ENCODE results near the gene EFCAB14.
"Not testable (repeated sequence)": the region's sequence is repeated elsewhere in the genome, so short reads cannot be mapped to it uniquely, and the experiment has no call there.

The EFCAB14 gene

GRCh38 chr1:46659307-46659870 is 59.5 kb downstream of the EFCAB14 start:
- peaks cover 16% of the 10 kb centered on the region for H3K4me1 ChIP-seq (ENCODE audit: low read depth, poor library complexity, severe bottlenecking)
- no peak overlapping the region for H2AFZ ChIP-seq (ENCODE audit: low read depth)
- H3K36me3 ChIP-seq (ENCODE audit: insufficient read depth): no peaks in the 10 kb centered on the region
- no peak for TF ChIP-seq CTCF (conservative IDR thresholded peaks at IDR 0.05; ENCODE audit: low read depth, low read length)
- H3K4me3 ChIP-seq (IDR thresholded peaks at IDR 0.05; ENCODE audit: insufficient read depth, low read depth, low read length): no peak overlapping the region
- no peaks in the 10 kb centered on the region for H3K27me3 ChIP-seq (ENCODE audit: insufficient read depth, low read depth)
- peak overlapping the region; percentile 55 for H3K4me2 ChIP-seq
- no peak overlapping the region for H3K27ac ChIP-seq
- H3K9ac ChIP-seq: no peak overlapping the region
- no peaks in the 10 kb centered on the region for H3K79me2 ChIP-seq (ENCODE audit: insufficient read depth, low read depth)
- no peaks in the 10 kb centered on the region for H4K20me1 ChIP-seq (ENCODE audit: insufficient read depth)

GRCh38 chr1:46657775-46658174 is 61.1 kb downstream of the EFCAB14 start:
- H3K4me1 ChIP-seq (ENCODE audit: low read depth, poor library complexity, severe bottlenecking): peaks cover 16% of the 10 kb centered on the region
- H3K36me3 ChIP-seq (ENCODE audit: insufficient read depth): no peaks in the 10 kb centered on the region
- no peaks in the 10 kb centered on the region for H4K20me1 ChIP-seq (ENCODE audit: insufficient read depth)
- H3K4me3 ChIP-seq (IDR thresholded peaks at IDR 0.05; ENCODE audit: insufficient read depth, low read depth, low read length): no peak overlapping the region
- no peak for TF ChIP-seq CTCF (conservative IDR thresholded peaks at IDR 0.05; ENCODE audit: low read depth, low read length)
- no peak overlapping the region for H3K27ac ChIP-seq
- no peak overlapping the region for H3K9ac ChIP-seq
- H2AFZ ChIP-seq (ENCODE audit: low read depth): no peak overlapping the region
- H3K27me3 ChIP-seq (ENCODE audit: insufficient read depth, low read depth): no peaks in the 10 kb centered on the region
- no peak overlapping the region for H3K4me2 ChIP-seq
- H3K79me2 ChIP-seq (ENCODE audit: insufficient read depth, low read depth): no peaks in the 10 kb centered on the region

- TF ChIP-seq CTCF (conservative IDR thresholded peaks at IDR 0.05; ENCODE audit: low read depth, low read length): no peak
- no peaks in the 10 kb centered on the region for H3K36me3 ChIP-seq (ENCODE audit: insufficient read depth)
- no peaks in the 10 kb centered on the region for H3K79me2 ChIP-seq (ENCODE audit: insufficient read depth, low read depth)
Measured at GRCh38 chr1:46656643-46657042, 62.3 kb downstream of the EFCAB14 start.

GRCh38 chr1:46655848-46656247 is 63.1 kb downstream of the EFCAB14 start:
- Histone ChIP-seq H3K4me2 (no peak overlapping the region), H4K20me1 (ENCODE audit: insufficient read depth) (no peaks in the 10 kb centered on the region), H3K36me3 (ENCODE audit: insufficient read depth) (no peaks in the 10 kb centered on the region), H3K27me3 (ENCODE audit: insufficient read depth, low read depth) (no peaks in the 10 kb centered on the region), H3K79me2 (ENCODE audit: insufficient read depth, low read depth) (no peaks in the 10 kb centered on the region), H2AFZ (ENCODE audit: low read depth) (no peak overlapping the region), H3K9ac (no peak overlapping the region), H3K27ac (no peak overlapping the region), H3K4me3 (IDR thresholded peaks at IDR 0.05; ENCODE audit: insufficient read depth, low read depth, low read length) (no peak overlapping the region), H3K4me1 (ENCODE audit: low read depth, poor library complexity, severe bottlenecking) (peaks cover 16% of the 10 kb centered on the region)
- no peak for TF ChIP-seq CTCF (conservative IDR thresholded peaks at IDR 0.05; ENCODE audit: low read depth, low read length)

More at GRCh38 chr1:46656643-46657042, 62.3 kb downstream of the EFCAB14 start:
- Histone ChIP-seq H2AFZ (ENCODE audit: low read depth) (no peak overlapping the region), H3K9ac (no peak overlapping the region), H4K20me1 (ENCODE audit: insufficient read depth) (no peaks in the 10 kb centered on the region), H3K4me1 (ENCODE audit: low read depth, poor library complexity, severe bottlenecking) (peaks cover 16% of the 10 kb centered on the region), H3K27me3 (ENCODE audit: insufficient read depth, low read depth) (no peaks in the 10 kb centered on the region), H3K27ac (no peak overlapping the region), H3K4me3 (IDR thresholded peaks at IDR 0.05; ENCODE audit: insufficient read depth, low read depth, low read length) (no peak overlapping the region), H3K4me2 (no peak overlapping the region)

GRCh38 chr1:46654698-46655097 is 64.2 kb downstream of the EFCAB14 start:
- not testable (repeated sequence) for H3K4me1 ChIP-seq (ENCODE audit: low read depth, poor library complexity, severe bottlenecking); H2AFZ ChIP-seq (ENCODE audit: low read depth); H3K36me3 ChIP-seq (ENCODE audit: insufficient read depth)

More at GRCh38 chr1:46654698-46655097, 64.2 kb downstream of the EFCAB14 start:
- not testable (repeated sequence) for H3K27me3 ChIP-seq (ENCODE audit: insufficient read depth, low read depth); H3K27ac ChIP-seq; H3K9ac ChIP-seq; H4K20me1 ChIP-seq (ENCODE audit: insufficient read depth); H3K4me3 ChIP-seq (IDR thresholded peaks at IDR 0.05; ENCODE audit: insufficient read depth, low read depth, low read length); H3K79me2 ChIP-seq (ENCODE audit: insufficient read depth, low read depth); H3K4me2 ChIP-seq
